HepG2 (cell line): Measurements from ENCODE around the gene EMC8. TPM values are rescaled to one million over a fixed set of nuclear protein-coding genes. Genes with fewer than 3 reads are reported as not detected.

Source experiments
- ATAC-seq: fragments of 200-7000 bp; cut with Tn5 transposase; 3 replicates; pipeline ENCODE4 v1.9.1; 2020; ENCODE audit warnings: mild to moderate bottlenecking, moderate library complexity
- BruUV-seq: library from RNA; stranded (reverse); fragments of 400-500 nt; replicated peaks from 2 replicates; lab custom pipeline; 2021; lab: Mats Ljungman, UMichigan
- CTCF ChIA-PET: fragments of 300-600 bp; formaldehyde crosslinking; extraction: SDS; loops from one replicate; lab custom pipeline; 2021; ENCODE audit warnings: low total read pairs, inconsistent platforms, low intra/inter-chr PET ratio; lab: Yijun Ruan, JAX
- POLR2A ChIA-PET: fragments of 350-600 bp; sonication (Branson Sonifier 250); formaldehyde crosslinking; loops from one replicate; lab custom pipeline; 2020; ENCODE audit warnings: antibody characterized with exemption, inconsistent platforms; lab: Yijun Ruan, JAX
- DNase-seq: peaks from one replicate; pipeline ENCODE4 v3.0.0-alpha.2; 2015; ENCODE audit warnings: low spot score
- FAIRE-seq: peaks from 3 replicates; lab custom pipeline; 2011; peaks lifted over from hg19 to GRCh38; lab: Jason Lieb, UNC
- H2AFZ ChIP-seq: one replicate; pipeline ENCODE4 v1.6.1; 2011; ENCODE audit warnings: low read length, inconsistent platforms
- H3K27ac ChIP-seq: fragments of 300-600 bp; 3 replicates; pipeline ENCODE4 v1.8.0; 2011; ENCODE audit warnings: mixed run types, mild to moderate bottlenecking, mixed read lengths, low read length, inconsistent platforms; ENCODE audit not compliant: insufficient read depth; ENCODE audit errors: extremely low read length
- H3K27me3 ChIP-seq, 2 experiments: fragments of 200-600 bp in 1 of 2; 2 replicates in 1 of 2; 3 replicates in 1 of 2; pipeline versions ENCODE4 v1.6.0 to v1.8.0; 2011; ENCODE audit warnings: low read length in 2 of 2, mild to moderate bottlenecking in 2 of 2, moderate library complexity in 2 of 2, inconsistent platforms in 1 of 2; ENCODE audit not compliant: insufficient read depth in 2 of 2, control insufficient read depth in 1 of 2
- H3K36me3 ChIP-seq, 2 experiments: fragments of 200-600 bp in 1 of 2; replicated peaks in 1 of 2; 2 replicates in 1 of 2; 3 replicates in 1 of 2; pipeline versions ENCODE4 v1.5.1 to v1.8.0; 2011; ENCODE audit warnings: low read length in 2 of 2, inconsistent platforms in 1 of 2; ENCODE audit not compliant: insufficient read depth in 2 of 2, control insufficient read depth in 1 of 2
- H3K4me1 ChIP-seq: 2 replicates; pipeline ENCODE4 v1.5.1; 2012; ENCODE audit warnings: low read length, inconsistent platforms; ENCODE audit not compliant: insufficient read depth
- H3K4me2 ChIP-seq: 2 replicates; pipeline ENCODE4 v1.6.0; 2011; ENCODE audit warnings: low read depth, low read length, inconsistent platforms
- H3K4me3 ChIP-seq, 3 experiments: fragments of 200-600 bp in 1 of 3; sonication (generic), shearing (Covaris generic) in 1 of 3; replicated peaks in 1 of 3; 2 replicates each; pipeline ENCODE4 v1.5.1; 2011 to 2016; ENCODE audit warnings: low read length in 3 of 3, inconsistent platforms in 2 of 3, low read depth in 2 of 3, mild to moderate bottlenecking in 2 of 3, control low read depth in 1 of 3, mixed read lengths in 1 of 3; ENCODE audit not compliant: insufficient read depth in 1 of 3
- H3K79me2 ChIP-seq: one replicate; pipeline ENCODE4 v1.6.1; 2011; ENCODE audit warnings: low read length, inconsistent platforms; ENCODE audit not compliant: insufficient read depth
- H3K9ac ChIP-seq: 2 replicates; pipeline ENCODE4 v1.6.0; 2011; ENCODE audit warnings: mild to moderate bottlenecking, low read depth, low read length, inconsistent platforms; ENCODE audit not compliant: insufficient read depth
- H3K9me3 ChIP-seq: 2 replicates; pipeline ENCODE4 v1.5.1; 2012; ENCODE audit warnings: mild to moderate bottlenecking, low read length
- H4K20me1 ChIP-seq: 2 replicates; pipeline ENCODE4 v1.6.0; 2011; ENCODE audit warnings: inconsistent platforms, mild to moderate bottlenecking, low read length, moderate library complexity; ENCODE audit not compliant: insufficient read depth
- ATF7-NPFF ChIP-seq: sonication (generic); formaldehyde crosslinking; IDR thresholded peaks from 2 replicates; pipeline ENCODE4 v1.8.1; 2023; ENCODE audit warnings: mild to moderate bottlenecking, low read depth, missing genetic modification reagents, moderate library complexity
- CEBPB ChIP-seq: IDR thresholded peaks from 2 replicates; pipeline ENCODE4 v1.6.1; 2011; ENCODE audit warnings: low read depth, low read length, improper control_type of control experiment, borderline replicate concordance
- MNT ChIP-seq: fragments of 450-650 bp; IDR thresholded peaks from 2 replicates; pipeline ENCODE4 v1.6.1; 2016
- TAF1 ChIP-seq: sonication (generic); formaldehyde crosslinking; IDR thresholded peaks from 2 replicates; pipeline ENCODE4 v1.4.0; 2020; ENCODE audit warnings: missing genetic modification reagents
- WGBS: methylation state at CpG from one replicate; pipeline ENCODE4 v1.1.6; 2017; ENCODE audit warnings: low lambda C conversion rate; 5-methylcytosine and 5-hydroxymethylcytosine counted together
- in situ Hi-C: cut with HindIII; loops from 2 replicates; pipeline ENCODE4 v1.10.0; 2017; ENCODE audit warnings: low pct_unique_long_range_greater_than_20kb; ENCODE audit not compliant: extremely low pct_ligation_motif_present
- intact Hi-C: fragments of 100-400 bp; cut with micrococcal nuclease; formaldehyde crosslinking; loops from one replicate; pipeline ENCODE4 v1.10.0; 2022; ENCODE audit not compliant: unreplicated experiment
- polyA plus RNA-seq, 8 experiments: library from polyadenylated mRNA; depleted of rRNA in 3 of 8; stranded (reverse) in 7 of 8; unstranded in 1 of 8; fragments of >200 nt; fragmentation: Illumina TruSeq in 4 of 8; extraction: Trizol in 4 of 8; gene quantifications; 2 replicates each; pipeline versions ENCODE4 v1.2.1 to v1.2.3, GENCODE V29; 2011 to 2016; ENCODE audit warnings: low read depth in 4 of 8, missing spikeins in 1 of 8, mixed read lengths in 1 of 8; ENCODE audit not compliant: insufficient read depth in 1 of 8
- total RNA-seq, 5 experiments: library from RNA; depleted of rRNA; stranded (reverse); fragments of >200 nt; fragmentation: Illumina TruSeq; extraction: Trizol; gene quantifications; 2 replicates each; pipeline ENCODE4 v1.2.3, GENCODE V29; 2016; ENCODE audit warnings: low read depth in 1 of 5

Gene EMC8
- total and polyA plus RNA-seq, 2 of the 13 experiments (the other 11 are each of a cell fraction or from before 2014, with no cell fraction given), result 55.0 to 76.0 TPM

- H2AFZ ChIP-seq, result no peak overlapping the region
- no peak overlapping the region for H3K4me2 ChIP-seq
- POLR2A ChIA-PET, result no interaction called here
- ATAC-seq (no peak), DNase-seq (no peak)
- WGBS, result 71% methylated on average over 14 of the region's 14 CpGs
- peaks cover 5 to 39% of the 10 kb centered on the region in 2 experiments for H3K27me3 ChIP-seq
- no peaks in the 10 kb centered on the region for H3K9me3 ChIP-seq
- H3K4me1 ChIP-seq, result peaks cover 9% of the 10 kb centered on the region
- no TSS peak for BruUV-seq
- CTCF ChIA-PET, result no interaction called here
- H3K4me3 ChIP-seq, result no peak overlapping the region
- no peaks in the 10 kb centered on the region for H3K36me3 ChIP-seq
- intact Hi-C loops, result no loop called here
- no peaks in the 10 kb centered on the region for H4K20me1 ChIP-seq
- 0 out of 2 replicates have a peak, but pooled peaks have one; percentile 17 for TF ChIP-seq MNT
- no peak for TF ChIP-seq TAF1 (CRISPR knock-in tag)
- TF ChIP-seq, all 625 proteins: peak for 1
- in situ Hi-C loops, result loop anchor here (25.0 kb wide), 1 partner anchor 696 kb away; the partner anchor contains the start of gene FOXF1
- Histone ChIP-seq H3K27ac (no peak overlapping the region), H3K9ac (no peak overlapping the region), H3K79me2 (no peaks in the 10 kb centered on the region)
- no peak for FAIRE-seq
Measured at GRCh38 chr16:85816159-85816558, 16.8 kb upstream of the EMC8 start.

GRCh38 chr16:85812811-85813700, 13.7 kb upstream of the EMC8 start:
- no peaks in the 10 kb centered on the region for H4K20me1 ChIP-seq
- H3K9ac ChIP-seq, result no peak overlapping the region
- H3K4me1 ChIP-seq, result peaks cover 27% of the 10 kb centered on the region
- DNase-seq, result no peak
- no peak overlapping the region for H3K4me3 ChIP-seq
- no peak overlapping the region for H2AFZ ChIP-seq
- peak; percentile 32 for ATAC-seq
- no peak overlapping the region for H3K27ac ChIP-seq
- no TSS peak for BruUV-seq
- POLR2A ChIA-PET, result no interaction called here
- intact Hi-C loops, result no loop called here
- in situ Hi-C loops, result loop anchor here (25.0 kb wide), 1 partner anchor 699 kb away; the partner anchor contains the start of gene FOXF1
- H3K79me2 ChIP-seq, result no peaks in the 10 kb centered on the region
- TF ChIP-seq CEBPB (0 out of 2 replicates have a peak, but pooled peaks have one; percentile 5), ATF7-NPFF (CRISPR knock-in tag) (no peak)
- no peaks in the 10 kb centered on the region for H3K9me3 ChIP-seq
- no peak overlapping the region for H3K4me2 ChIP-seq
- CTCF ChIA-PET, result no interaction called here
- no peaks in the 10 kb centered on the region for H3K36me3 ChIP-seq
- no peak for FAIRE-seq
- WGBS, result 64% methylated on average over 19 of the region's 20 CpGs
- H3K27me3 ChIP-seq, result peaks cover 6 to 31% of the 10 kb centered on the region in 2 experiments
